Omental fat pad (tissue), 4 donors: ENCODE data around the gene COPZ2. TPM values are rescaled to one million over a fixed set of nuclear protein-coding genes. Genes with fewer than 3 reads are reported as not detected.
A peak's percentile ranks its signal among the peaks of the same experiment; 100 is the strongest.
"Not testable (repeated sequence)": the region's sequence is repeated elsewhere in the genome, so short reads cannot be mapped to it uniquely, and the experiment has no call there.

Source experiments
- ATAC-seq: fragments of 150-250 bp; one replicate; pipeline ENCODE4 v1.9.1; 2016; ENCODE audit warnings: mild to moderate bottlenecking, moderate library complexity; ENCODE audit not compliant: low FRiP score
- DNase-seq: peaks from one replicate; pipeline ENCODE4 v3.0.0-alpha.2; 2019; ENCODE audit warnings: low spot score
- CTCF ChIP-seq, 3 donors: fragments of 450-650 bp; IDR thresholded peaks; one replicate each; pipeline ENCODE4 v1.5.1; 2016 to 2017; ENCODE audit warnings: antibody characterized with exemption in 3 of 3, mild to moderate bottlenecking in 3 of 3, moderate library complexity in 2 of 3
- total RNA-seq, 4 donors: library from RNA; depleted of rRNA; stranded (reverse); fragments of >200 nt; gene quantifications; one replicate each; pipeline ENCODE4 v1.1.0, GENCODE V29; 2016

The COPZ2 gene
- total RNA-seq = 10 to 100 TPM; 43.8 to 61.8 (median 49.7) TPM

- no peak for DNase-seq
- ATAC-seq = peak; percentile 84
- no peak for TF ChIP-seq CTCF (IDR thresholded peaks at IDR 0.05)
These were observed at the start of gene COPZ2 for GRCh38 chr17:48037036-48037837. TSS of gene COPZ2 (minus strand) at chr17:48037797. CDS start at chr17:48037777, 20 bp downstream.

GRCh38 chr17:48084932-48085331, 47.3 kb upstream of the COPZ2 start:
- no peak for TF ChIP-seq CTCF (IDR thresholded peaks at IDR 0.05)
- no peak for ATAC-seq

DNA sequence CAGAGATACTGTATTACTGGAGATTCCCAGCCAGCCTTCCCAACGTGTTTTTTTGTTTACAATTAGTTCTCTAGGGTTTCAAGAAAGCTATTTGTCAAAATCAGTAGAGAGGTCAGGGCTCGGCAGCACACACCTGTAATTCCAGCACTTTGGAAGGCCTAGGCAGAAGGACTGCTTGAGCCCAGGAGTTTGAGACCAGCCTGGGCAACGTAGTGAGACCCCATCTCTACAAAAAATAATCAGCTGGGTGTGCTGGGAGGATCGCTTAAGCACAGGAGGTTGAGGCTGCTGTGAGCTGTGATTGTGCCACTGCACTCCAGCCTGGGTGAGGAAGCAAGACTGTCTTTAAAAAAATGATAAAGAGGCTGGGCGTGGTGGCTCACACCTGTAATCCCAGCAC, 44.3 kb upstream of the COPZ2 start:
- ATAC-seq (no peak), DNase-seq (no peak)
- no peak for TF ChIP-seq CTCF (IDR thresholded peaks at IDR 0.05)

More at GRCh38 chr17:48084932-48085331, 47.3 kb upstream of the COPZ2 start:
- DNase-seq = no peak

- not testable (repeated sequence) for ATAC-seq, DNase-seq
These were observed 39.6 kb upstream of the COPZ2 start for GRCh38 chr17:48077152-48077551.

DNA sequence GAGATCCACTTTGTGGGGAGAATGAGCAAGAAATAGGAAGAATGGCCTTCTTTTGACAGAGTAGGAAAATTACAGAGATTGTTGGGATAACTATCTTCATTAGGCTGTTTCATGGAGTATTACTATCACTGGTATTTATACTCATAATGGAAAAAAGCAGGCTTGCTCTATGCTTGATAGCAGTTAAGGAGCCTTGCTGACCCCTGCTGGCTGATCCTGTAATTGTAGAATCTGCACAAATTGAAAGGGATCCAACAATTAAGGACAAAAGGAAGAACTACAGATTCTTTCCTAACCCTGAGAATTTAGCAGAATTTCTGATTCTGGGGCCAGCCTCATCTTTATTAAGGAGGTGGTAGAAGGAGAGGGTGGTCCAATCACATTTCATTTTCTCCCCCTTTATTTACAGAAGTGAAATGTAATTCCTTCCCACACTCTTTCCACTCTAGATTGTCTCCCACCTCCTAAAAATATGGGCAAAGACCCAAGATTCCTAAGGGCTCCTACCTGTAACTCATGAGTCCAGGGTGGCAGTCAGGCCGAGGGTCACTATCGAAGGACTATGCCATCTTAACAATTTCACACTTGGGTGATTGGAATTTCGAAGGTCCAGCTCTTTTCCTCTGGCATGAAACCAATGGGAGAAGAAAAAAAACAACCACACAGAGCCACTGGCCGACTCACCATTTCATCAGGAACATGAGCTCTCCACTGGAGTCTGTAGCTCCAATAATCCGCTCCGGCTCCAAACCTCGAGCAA, 36.9 kb upstream of the COPZ2 start:
- peak; percentile 93 for DNase-seq
- ATAC-seq = peak; percentile 75
- peak in 1 of 3 donors; percentile 44 for TF ChIP-seq CTCF (IDR thresholded peaks at IDR 0.05)

DNA sequence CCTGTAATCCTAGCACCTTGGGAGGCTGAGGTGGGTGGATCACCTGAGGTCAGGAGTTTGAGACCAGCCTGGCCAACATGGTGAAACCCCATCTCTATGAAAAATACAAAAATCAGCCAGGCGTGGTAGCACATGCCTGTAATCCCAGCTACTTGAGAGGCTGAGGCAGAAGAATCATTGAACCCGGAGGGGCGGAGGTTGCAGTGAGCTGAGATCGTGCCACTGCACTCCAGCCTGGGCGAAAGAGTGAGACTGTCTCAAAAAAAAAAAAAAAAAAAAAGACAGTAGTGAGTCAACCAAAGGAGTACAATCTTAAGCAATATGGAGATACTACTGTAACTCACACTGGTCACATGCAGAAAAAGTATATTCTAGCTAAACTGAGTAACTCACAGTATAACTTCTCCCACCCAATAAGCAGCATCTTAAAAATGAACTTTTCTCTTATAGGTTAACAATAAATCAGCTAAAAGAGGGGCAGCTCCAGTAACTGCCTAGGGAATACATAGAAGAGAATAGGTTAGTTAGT, 36.0 kb upstream of the COPZ2 start:
- not testable (repeated sequence) for ATAC-seq, DNase-seq

GRCh38 chr17:48072811-48073210, 35.2 kb upstream of the COPZ2 start:
- DNase-seq, ATAC-seq: not testable (repeated sequence)

DNA sequence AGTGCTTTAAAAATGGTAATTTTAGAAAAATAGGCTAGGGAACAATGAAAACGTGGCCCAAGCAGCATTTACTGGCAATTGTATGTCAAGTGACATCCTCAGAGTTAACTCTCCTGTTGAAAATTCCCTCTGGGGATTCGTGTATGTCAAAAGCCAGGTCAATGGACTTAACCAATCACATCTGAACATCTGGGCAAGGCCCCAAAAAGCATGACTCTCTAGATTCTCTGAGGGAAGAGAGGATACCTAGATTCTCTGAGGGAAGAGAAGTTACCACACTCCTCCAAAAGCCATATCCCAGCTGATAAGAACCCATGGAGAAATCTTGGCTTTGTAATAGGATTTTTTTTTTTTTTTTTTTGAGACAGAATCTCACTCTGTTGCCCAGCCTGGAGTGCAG, 34.1 kb upstream of the COPZ2 start:
- ATAC-seq = no peak
- no peak for TF ChIP-seq CTCF (IDR thresholded peaks at IDR 0.05)
- DNase-seq = no peak
